ENCODE measurements around the gene HLA-G. TPM values are rescaled to one million over a fixed set of nuclear protein-coding genes. Genes with fewer than 3 reads are reported as not detected.

HLA-G gene
- total and polyA plus RNA-seq, 11 donors = 0.23 to 0.77 (median 0.44) TPM; not detected in 7

GRCh38 chr6:29815118-29815750, 12.4 kb upstream of the HLA-G start:
- TF ChIP-seq POLR2A (IDR thresholded peaks at IDR 0.05) = no peak
- no peak for TF ChIP-seq CTCF (IDR thresholded peaks at IDR 0.05)
- Histone ChIP-seq H3K27me3 (peaks cover 0 to 30% (median 0%) of the 10 kb centered on the region in 9 donors), H3K4me1 (no peaks in the 10 kb centered on the region), H3K27ac (no peak overlapping the region), H3K36me3 (no peaks in the 10 kb centered on the region), H3K9me3 (no peaks in the 10 kb centered on the region), H3K4me3 (no peak overlapping the region)
- intact Hi-C loops (cut with DNase I) = no loop called here
- DNase-seq (no peak), ATAC-seq (no peak)
- 76 to 78% (median 78%) methylated on average over 7 of the region's 7 CpGs for WGBS, 4 donors

GRCh38 chr6:29816030-29816429, 11.6 kb upstream of the HLA-G start:
- no peaks in the 10 kb centered on the region for H3K36me3 ChIP-seq
- H3K27ac ChIP-seq = no peak overlapping the region
- TF ChIP-seq POLR2A (IDR thresholded peaks at IDR 0.05) (no peak), CTCF (IDR thresholded peaks at IDR 0.05) (no peak)
- peaks cover 0 to 37% (median 0%) of the 10 kb centered on the region in 9 donors for H3K27me3 ChIP-seq
- no peak overlapping the region for H3K4me3 ChIP-seq
- DNase-seq = no peak
- WGBS, 4 donors = 28 to 73% (median 51%) methylated on average over 1 of the region's 1 CpG
- no peaks in the 10 kb centered on the region for H3K4me1 ChIP-seq
- intact Hi-C loops (cut with DNase I) = no loop called here
- ATAC-seq = no peak
- H3K9me3 ChIP-seq = no peaks in the 10 kb centered on the region

- no peak for TF ChIP-seq POLR2A (IDR thresholded peaks at IDR 0.05)
- no peak for TF ChIP-seq CTCF (IDR thresholded peaks at IDR 0.05)
- ATAC-seq = no peak
- peaks cover 0 to 50% (median 0%) of the 10 kb centered on the region in 9 donors for H3K27me3 ChIP-seq
- H3K4me1 ChIP-seq = no peaks in the 10 kb centered on the region
- H3K9me3 ChIP-seq = no peaks in the 10 kb centered on the region
- no peak overlapping the region for H3K4me3 ChIP-seq
- 79 to 85% (median 83%) methylated on average over 4 of the region's 4 CpGs for WGBS, 4 donors
- intact Hi-C loops (cut with DNase I) = no loop called here
- H3K36me3 ChIP-seq = no peaks in the 10 kb centered on the region
- H3K27ac ChIP-seq = no peak overlapping the region
- no peak for DNase-seq
These were observed 8.7 kb upstream of the HLA-G start for GRCh38 chr6:29818892-29819291.

GRCh38 chr6:29824144-29824543, 3.5 kb upstream of the HLA-G start:
- TF ChIP-seq CTCF (IDR thresholded peaks at IDR 0.05) (no peak), POLR2A (IDR thresholded peaks at IDR 0.05) (no peak)
- Histone ChIP-seq H3K4me1 (peaks cover 0 to 12% (median 2%) of the 10 kb centered on the region in 12 donors), H3K27ac (no peak overlapping the region), H3K9me3 (no peaks in the 10 kb centered on the region), H3K36me3 (no peaks in the 10 kb centered on the region), H3K27me3 (peaks cover 10 to 69% (median 20%) of the 10 kb centered on the region in 9 donors), H3K4me3 (no peak overlapping the region)
- DNase-seq (no peak), ATAC-seq (no peak)
- intact Hi-C loops (cut with DNase I) = no loop called here

Data from heart left ventricle (tissue), 16 donors.